Testis (tissue), 3 donors: Measurements from ENCODE around the gene DEFB126. TPM values are rescaled to one million over a fixed set of nuclear protein-coding genes. Genes with fewer than 3 reads are reported as not detected.

ENCODE experiments used
- DNase-seq: peaks from one replicate; pipeline ENCODE4 v3.0.0-alpha.2; 2019
- H3K27ac ChIP-seq, 2 donors: fragments of 200-600 bp; sonication (generic); one replicate each; pipeline ENCODE4 v1.5.1; 2019
- H3K27me3 ChIP-seq: fragments of 200-600 bp; sonication (generic); one replicate; pipeline ENCODE4 v1.5.1; 2019
- H3K36me3 ChIP-seq: fragments of 200-600 bp; sonication (generic); one replicate; pipeline ENCODE4 v1.5.1; 2017; ENCODE audit warnings: low read depth; ENCODE audit errors: missing control alignments
- H3K4me1 ChIP-seq: fragments of 200-600 bp; sonication (generic); one replicate; pipeline ENCODE4 v1.5.1; 2019
- H3K4me3 ChIP-seq, 2 donors: fragments of 200-600 bp; sonication (generic); one replicate each; pipeline ENCODE4 v1.5.1; 2017 to 2019
- H3K9me3 ChIP-seq: fragments of 200-600 bp; sonication (generic); one replicate; pipeline ENCODE4 v1.5.1; 2017
- POLR2A ChIP-seq: fragments of 450-650 bp; IDR thresholded peaks from one replicate; pipeline ENCODE4 v1.6.1; 2017; ENCODE audit warnings: antibody characterized with exemption, mild to moderate bottlenecking, moderate library complexity
- WGBS, 2 donors: methylation state at CpG; one replicate each; pipeline ENCODE4 v1.1.5; 2018; 5-methylcytosine and 5-hydroxymethylcytosine counted together
- intact Hi-C: fragments of 100-400 bp; cut with DNase I; formaldehyde crosslinking; loops from one replicate; pipeline ENCODE4 v1.15.1; 2023; ENCODE audit warnings: low total_unique reads
- polyA plus RNA-seq: library from polyadenylated mRNA; stranded (reverse); fragments of 350-450 nt; fragmentation: Illumina TruSeq; extraction: RNeasy Lipid Tissue Mini Kit (QIAGEN cat#74804); gene quantifications from one replicate; pipeline ENCODE4 v1.2.3, GENCODE V29; 2014; ENCODE audit warnings: low read depth, low replicate concordance; ENCODE audit not compliant: insufficient read depth
- total RNA-seq, 2 donors: library from RNA; depleted of rRNA; stranded (reverse); fragments of >200 nt; gene quantifications; one replicate each; pipeline ENCODE4 v1.2.3, GENCODE V29; 2016
- TF ChIP-seq, protein P1 (sequence below), 3 experiments: fragments of 450-650 bp in 2 of 3; fragments of 200-600 bp in 1 of 3; sonication (generic) in 1 of 3; IDR thresholded peaks; one replicate each; pipeline ENCODE4 v1.5.1; 2016 to 2019; ENCODE audit warnings: antibody characterized with exemption in 3 of 3, mild to moderate bottlenecking in 2 of 3, moderate library complexity in 1 of 3

Gene DEFB126
- total and polyA plus RNA-seq, 3 donors from 2014 or later, result not detected

DNA sequence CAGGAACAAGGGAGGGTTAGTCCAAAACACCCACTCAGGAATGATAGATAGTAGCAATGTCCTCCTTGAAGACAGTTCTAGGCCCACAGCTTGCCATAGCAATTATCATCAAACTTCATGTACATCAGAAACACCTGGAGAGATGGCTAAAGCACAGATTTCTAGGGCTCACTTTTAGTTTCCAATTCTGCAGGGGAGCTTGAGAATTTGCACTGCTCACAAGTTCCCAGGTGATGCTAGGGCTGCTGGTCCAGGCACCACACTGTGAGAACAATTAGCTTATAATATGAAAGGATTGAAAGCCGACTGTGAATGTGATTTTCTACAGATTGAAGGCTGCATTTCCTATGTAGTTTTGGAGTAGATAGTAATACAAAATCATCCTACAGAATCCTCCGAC, 3.5 kb downstream of the DEFB126 start:
- TF ChIP-seq, protein P1, sequence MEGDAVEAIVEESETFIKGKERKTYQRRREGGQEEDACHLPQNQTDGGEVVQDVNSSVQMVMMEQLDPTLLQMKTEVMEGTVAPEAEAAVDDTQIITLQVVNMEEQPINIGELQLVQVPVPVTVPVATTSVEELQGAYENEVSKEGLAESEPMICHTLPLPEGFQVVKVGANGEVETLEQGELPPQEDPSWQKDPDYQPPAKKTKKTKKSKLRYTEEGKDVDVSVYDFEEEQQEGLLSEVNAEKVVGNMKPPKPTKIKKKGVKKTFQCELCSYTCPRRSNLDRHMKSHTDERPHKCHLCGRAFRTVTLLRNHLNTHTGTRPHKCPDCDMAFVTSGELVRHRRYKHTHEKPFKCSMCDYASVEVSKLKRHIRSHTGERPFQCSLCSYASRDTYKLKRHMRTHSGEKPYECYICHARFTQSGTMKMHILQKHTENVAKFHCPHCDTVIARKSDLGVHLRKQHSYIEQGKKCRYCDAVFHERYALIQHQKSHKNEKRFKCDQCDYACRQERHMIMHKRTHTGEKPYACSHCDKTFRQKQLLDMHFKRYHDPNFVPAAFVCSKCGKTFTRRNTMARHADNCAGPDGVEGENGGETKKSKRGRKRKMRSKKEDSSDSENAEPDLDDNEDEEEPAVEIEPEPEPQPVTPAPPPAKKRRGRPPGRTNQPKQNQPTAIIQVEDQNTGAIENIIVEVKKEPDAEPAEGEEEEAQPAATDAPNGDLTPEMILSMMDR (IDR thresholded peaks at IDR 0.05), result no peak
- TF ChIP-seq POLR2A, result no peak
- H3K27ac ChIP-seq, result no peak overlapping the region
- no peaks in the 10 kb centered on the region for H3K9me3 ChIP-seq
- 66 to 71% methylated on average over 2 of the region's 2 CpGs for WGBS, 2 donors
- H3K4me1 ChIP-seq, result no peaks in the 10 kb centered on the region
- H3K36me3 ChIP-seq, result no peaks in the 10 kb centered on the region
- intact Hi-C loops, result no loop called here
- DNase-seq, result no peak
- no peak overlapping the region for H3K4me3 ChIP-seq
- H3K27me3 ChIP-seq, result no peaks in the 10 kb centered on the region

DNA sequence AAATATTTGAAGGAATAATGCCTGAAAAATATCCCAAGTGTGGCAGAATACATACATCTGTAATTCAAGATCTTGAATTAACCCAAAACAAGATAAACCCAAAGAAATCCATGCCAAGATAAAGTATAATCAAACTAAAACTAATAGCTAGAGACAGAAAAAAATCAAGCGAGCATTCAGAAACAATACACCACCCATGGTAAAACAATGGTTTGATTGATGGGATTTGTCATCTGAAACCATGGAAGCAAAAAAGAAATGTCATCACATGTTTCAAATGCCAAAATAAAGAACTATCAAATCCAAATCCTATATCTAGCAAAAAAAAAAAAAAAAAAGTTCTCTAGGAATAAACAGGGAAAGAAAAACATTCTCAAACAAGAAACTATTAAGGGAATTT, 9.7 kb downstream of the DEFB126 start:
- WGBS, 2 donors, result 97 to 100% methylated on average over 1 of the region's 1 CpG
- Histone ChIP-seq H3K4me1 (no peaks in the 10 kb centered on the region), H3K9me3 (no peaks in the 10 kb centered on the region), H3K27me3 (no peaks in the 10 kb centered on the region), H3K36me3 (no peaks in the 10 kb centered on the region), H3K4me3 (no peak overlapping the region), H3K27ac (no peak overlapping the region)
- intact Hi-C loops, result no loop called here
- TF ChIP-seq, protein P1 (IDR thresholded peaks at IDR 0.05), result no peak
- no peak for TF ChIP-seq POLR2A
- DNase-seq, result no peak

DNA sequence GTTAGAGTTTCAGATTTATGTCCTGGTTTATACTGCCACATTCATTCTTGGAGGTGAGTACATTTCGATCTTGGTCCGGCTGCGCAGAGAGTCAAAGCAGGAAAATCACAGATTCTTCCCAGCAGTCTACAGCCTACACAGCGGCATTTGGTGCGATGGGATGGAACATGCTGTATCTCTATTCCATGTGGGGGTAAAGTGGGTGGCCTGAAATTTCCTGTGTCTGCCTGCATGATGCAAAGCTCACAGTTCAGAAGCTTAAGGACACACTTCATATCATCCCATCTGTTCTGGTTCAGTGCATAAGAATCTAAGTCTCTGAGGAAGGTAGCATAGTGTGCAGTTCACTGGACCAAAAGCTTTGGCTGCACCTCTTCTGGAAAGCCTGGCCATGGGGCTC, 14.8 kb downstream of the DEFB126 start, which contains the start of gene DEFB127:
Gene DEFB127 (plus strand): TSS at position 301 of the 400 bp plus-strand sequence. CDS start 91 bp downstream, at position 392.
- intact Hi-C loops, result no loop called here
- H3K36me3 ChIP-seq, result no peaks in the 10 kb centered on the region
- TF ChIP-seq, protein P1 (IDR thresholded peaks at IDR 0.05), result no peak
- no peak for TF ChIP-seq POLR2A
- WGBS, 2 donors, result 95 to 96% methylated on average over 5 of the region's 5 CpGs
- no peaks in the 10 kb centered on the region for H3K4me1 ChIP-seq
- H3K27me3 ChIP-seq, result no peaks in the 10 kb centered on the region
- no peak within 1 kb of the TSS for H3K27ac ChIP-seq
- no peak for DNase-seq
- H3K4me3 ChIP-seq, result no peak within 1 kb of the TSS
- H3K9me3 ChIP-seq, result no peaks in the 10 kb centered on the region

DNA sequence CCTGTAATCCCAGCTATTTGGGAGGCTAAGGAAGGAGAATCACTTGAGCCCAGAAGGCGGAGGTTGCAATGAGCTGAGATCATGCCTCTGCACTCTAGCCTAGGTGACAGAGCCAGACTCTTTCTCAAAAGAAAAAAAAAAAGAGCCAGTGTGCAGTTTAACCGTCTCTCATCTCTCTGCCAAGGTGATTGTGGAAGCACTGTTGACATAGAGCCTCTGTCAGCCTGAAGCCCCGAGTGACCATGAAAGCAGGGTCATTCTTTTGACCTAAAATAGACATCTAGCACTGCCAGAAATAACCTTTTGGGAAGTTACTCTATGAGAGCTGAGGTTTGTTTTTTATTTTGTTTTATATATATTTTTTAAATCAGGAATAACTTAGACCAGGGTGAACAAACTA, 22.2 kb downstream of the DEFB126 start:
- H3K27ac ChIP-seq, result no peak overlapping the region
- TF ChIP-seq POLR2A, result no peak
- TF ChIP-seq, protein P1 (IDR thresholded peaks at IDR 0.05), result no peak
- DNase-seq, result no peak
- no peaks in the 10 kb centered on the region for H3K36me3 ChIP-seq
- intact Hi-C loops, result no loop called here
- H3K27me3 ChIP-seq, result no peaks in the 10 kb centered on the region
- whole genome bisulfite sequencing, 2 donors, result 55 to 67% methylated on average over 3 of the region's 3 CpGs
- H3K9me3 ChIP-seq, result no peaks in the 10 kb centered on the region
- H3K4me1 ChIP-seq, result no peaks in the 10 kb centered on the region
- H3K4me3 ChIP-seq, result no peak overlapping the region

DNA sequence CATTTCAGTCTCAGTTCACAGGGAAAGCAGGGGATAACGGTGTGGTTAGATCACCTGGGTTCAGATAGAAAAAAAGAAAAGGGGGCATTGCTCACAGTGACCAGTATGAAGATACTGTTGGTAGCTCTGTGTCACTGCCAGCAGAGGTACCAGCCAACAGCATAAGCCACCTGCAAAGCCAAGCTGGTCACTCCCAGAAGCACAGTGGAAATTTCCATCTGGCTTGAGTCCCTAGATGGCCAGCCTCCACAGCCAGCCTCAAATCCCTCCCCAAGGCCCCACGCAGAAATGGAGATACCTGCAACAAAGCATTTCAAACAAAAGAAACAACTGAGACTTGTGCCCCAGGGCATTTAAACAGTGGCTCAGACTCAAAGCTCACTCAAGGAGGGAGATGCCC, 26.5 kb downstream of the DEFB126 start:
- Histone ChIP-seq H3K9me3 (no peaks in the 10 kb centered on the region), H3K27me3 (no peaks in the 10 kb centered on the region), H3K36me3 (no peaks in the 10 kb centered on the region), H3K4me1 (no peaks in the 10 kb centered on the region), H3K27ac (no peak overlapping the region), H3K4me3 (no peak overlapping the region)
- DNase-seq, result no peak
- TF ChIP-seq, protein P1 (IDR thresholded peaks at IDR 0.05), result no peak
- TF ChIP-seq POLR2A, result no peak
- intact Hi-C loops, result no loop called here
- WGBS, 2 donors, result 64 to 83% methylated on average over 2 of the region's 2 CpGs
